GM21367 (cell line): ENCODE data around the gene KIRREL2.
"Not testable (repeated sequence)": the region's sequence is repeated elsewhere in the genome, so short reads cannot be mapped to it uniquely, and the experiment has no call there.

Experiments used
- ATAC-seq: cut with Tn5 transposase; IDR thresholded peaks from one replicate; pipeline ENCODE4 v1.9.1; 2021; ENCODE audit not compliant: unreplicated experiment

Gene KIRREL2

DNA sequence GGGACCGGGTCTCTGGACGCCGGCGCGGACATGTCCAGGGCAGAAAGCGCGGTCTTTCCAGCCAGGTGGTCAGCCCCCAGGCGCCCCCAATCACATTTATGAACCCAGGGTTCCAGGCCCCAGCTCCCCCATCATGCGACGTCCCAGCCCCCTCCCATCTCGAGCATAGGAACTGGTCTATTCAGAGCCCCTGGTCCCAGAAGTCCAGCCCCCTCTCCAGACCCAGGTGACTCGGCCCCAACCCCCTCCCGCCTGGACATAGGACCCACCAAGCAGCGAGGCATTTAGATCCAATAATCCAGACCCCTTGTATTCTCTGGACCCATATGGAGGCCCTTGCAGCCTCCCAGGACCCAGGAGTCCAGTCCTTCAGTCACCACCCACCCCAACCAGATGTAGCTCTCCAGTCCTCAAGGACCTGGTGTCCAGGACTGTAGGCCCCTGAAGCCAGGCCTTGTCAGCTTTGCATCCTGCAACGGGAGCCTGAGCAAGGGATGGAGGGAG lies 12.2 kb downstream of the KIRREL2 start:
- no peak for ATAC-seq

GRCh38 chr19:35869327-35870123 lies 12.8 kb downstream of the KIRREL2 start:
- ATAC-seq, result peak; percentile 53

- ATAC-seq, result not testable (repeated sequence)
Observed at GRCh38 chr19:35870124-35870736, 13.5 kb downstream of the KIRREL2 start.

GRCh38 chr19:35870798-35871197 lies 14.1 kb downstream of the KIRREL2 start:
- no peak for ATAC-seq

DNA sequence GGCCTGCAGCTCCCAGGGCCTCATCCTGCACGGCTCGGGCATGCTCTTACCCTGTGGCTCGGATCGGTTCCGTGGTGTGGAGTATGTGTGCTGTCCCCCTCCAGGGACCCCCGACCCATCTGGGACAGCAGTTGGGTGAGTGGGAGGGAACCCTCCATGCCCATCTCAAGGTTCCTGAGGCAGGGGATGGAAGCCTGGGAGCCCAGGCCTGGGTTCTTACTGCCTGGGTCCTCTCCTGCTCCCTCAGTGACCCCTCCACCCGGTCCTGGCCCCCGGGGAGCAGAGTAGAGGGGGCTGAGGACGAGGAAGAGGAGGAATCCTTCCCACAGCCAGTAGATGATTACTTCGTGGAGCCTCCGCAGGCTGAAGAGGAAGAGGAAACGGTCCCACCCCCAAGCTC lies 14.9 kb downstream of the KIRREL2 start:
- ATAC-seq, result no peak

GRCh38 chr19:35872180-35872579 lies 15.5 kb downstream of the KIRREL2 start:
- no peak for ATAC-seq

GRCh38 chr19:35874392-35874930 lies 17.8 kb downstream of the KIRREL2 start:
- ATAC-seq, result no peak

DNA sequence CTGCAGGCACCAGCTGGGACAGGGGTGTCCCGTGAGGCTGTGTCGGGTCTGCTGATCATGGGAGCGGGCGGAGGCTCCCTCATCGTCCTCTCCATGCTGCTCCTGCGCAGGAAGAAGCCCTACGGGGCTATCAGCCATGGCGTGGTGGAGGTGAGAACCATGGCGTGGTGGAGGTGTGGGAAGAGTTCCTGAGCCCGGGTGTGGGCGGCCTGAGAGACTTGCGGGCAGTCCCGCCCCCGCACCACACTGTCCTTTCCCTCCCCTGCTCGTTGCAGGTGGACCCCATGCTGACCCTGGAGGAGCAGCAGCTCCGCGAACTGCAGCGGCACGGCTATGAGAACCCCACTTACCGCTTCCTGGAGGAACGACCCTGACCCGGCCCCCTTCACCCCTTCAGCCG lies 22.4 kb downstream of the KIRREL2 start:
- no peak for ATAC-seq

DNA sequence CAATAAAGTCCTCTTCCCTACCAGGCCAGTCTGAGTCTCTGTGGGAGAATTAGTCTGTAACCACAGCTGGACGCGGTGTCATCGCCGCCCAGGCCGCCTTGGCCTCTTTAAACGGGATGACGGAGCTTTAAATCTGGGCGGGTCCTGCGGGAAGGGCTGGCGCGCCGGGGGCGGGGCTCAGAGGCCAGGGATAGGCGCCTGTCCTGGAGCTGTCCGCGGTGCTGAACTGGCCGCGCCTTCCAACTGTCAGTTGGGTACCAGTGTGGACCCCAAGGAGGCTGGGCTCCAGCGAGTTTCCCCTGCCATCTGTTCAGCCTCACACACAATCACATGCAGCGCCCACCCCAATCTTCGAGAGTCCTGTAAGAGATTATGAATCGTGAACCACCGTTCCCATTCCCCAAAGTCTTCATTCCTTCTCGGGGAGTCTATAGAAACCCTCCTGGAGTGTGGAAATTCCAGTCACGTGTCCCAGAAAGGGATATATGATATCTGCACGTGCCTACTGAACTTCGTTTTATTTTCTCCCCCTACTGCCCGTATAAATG lies 23.1 kb downstream of the KIRREL2 start:
- no peak for ATAC-seq

DNA sequence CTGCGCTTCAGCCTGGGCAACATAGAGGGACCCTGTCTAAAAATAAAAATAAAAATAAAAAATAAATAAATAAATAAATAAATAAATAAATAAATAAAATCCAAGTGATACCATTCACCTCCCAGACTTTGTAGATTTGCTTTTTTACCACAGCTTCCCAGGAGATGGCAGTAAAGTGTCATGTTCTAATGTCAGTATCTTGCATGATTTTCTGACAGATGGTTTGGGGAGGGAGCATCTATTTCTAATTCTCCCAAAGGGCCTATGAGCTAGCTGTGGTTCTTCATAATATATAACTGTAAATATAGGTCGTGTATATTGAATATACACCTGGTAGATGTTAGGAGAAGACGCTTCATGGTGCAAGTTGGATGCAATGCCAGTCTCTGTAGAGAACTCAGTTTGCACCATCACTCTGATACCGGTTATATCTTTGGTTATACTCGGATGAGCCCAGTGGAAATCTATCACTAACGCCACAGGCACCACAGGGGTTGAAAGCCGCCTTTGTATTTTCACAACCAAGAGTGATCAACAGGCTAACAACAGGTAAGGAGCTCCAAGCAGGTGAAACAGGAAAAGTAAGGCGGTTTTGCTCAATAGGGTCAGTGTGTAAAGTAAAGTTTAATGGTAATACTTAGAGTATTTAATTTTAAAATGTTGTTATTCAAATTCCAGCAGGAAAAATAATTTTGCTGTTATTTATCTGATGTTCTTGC lies 25.6 kb downstream of the KIRREL2 start:
- no peak for ATAC-seq

- no peak for ATAC-seq
Observed at GRCh38 chr19:35883882-35884281, 27.2 kb downstream of the KIRREL2 start.

GRCh38 chr19:35885225-35885738 lies 28.6 kb downstream of the KIRREL2 start:
- no peak for ATAC-seq

DNA sequence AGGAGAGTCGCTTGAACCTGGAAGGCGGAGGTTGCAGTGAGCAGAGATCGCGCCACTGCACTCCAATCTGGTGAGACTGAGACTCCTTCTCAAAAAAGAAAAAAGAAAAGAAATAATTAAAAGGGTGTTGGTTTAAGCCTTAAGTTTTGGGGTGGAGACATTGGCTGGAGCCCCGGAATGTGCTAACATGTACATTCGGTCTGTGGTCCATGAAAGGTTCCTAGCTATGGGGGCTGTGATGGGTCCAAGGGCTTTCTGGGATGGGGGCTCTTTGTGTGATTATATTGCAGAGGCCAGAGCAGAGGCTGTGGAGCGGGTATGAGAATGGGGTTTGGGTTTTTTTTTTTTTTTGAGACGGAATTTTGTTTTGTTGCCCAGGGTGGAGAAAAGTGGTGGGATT lies 29.2 kb downstream of the KIRREL2 start:
- no peak for ATAC-seq

GRCh38 chr19:35887197-35887596 lies 30.5 kb downstream of the KIRREL2 start:
- ATAC-seq, result no peak

- no peak for ATAC-seq
Observed at GRCh38 chr19:35888398-35888797, 31.7 kb downstream of the KIRREL2 start.

DNA sequence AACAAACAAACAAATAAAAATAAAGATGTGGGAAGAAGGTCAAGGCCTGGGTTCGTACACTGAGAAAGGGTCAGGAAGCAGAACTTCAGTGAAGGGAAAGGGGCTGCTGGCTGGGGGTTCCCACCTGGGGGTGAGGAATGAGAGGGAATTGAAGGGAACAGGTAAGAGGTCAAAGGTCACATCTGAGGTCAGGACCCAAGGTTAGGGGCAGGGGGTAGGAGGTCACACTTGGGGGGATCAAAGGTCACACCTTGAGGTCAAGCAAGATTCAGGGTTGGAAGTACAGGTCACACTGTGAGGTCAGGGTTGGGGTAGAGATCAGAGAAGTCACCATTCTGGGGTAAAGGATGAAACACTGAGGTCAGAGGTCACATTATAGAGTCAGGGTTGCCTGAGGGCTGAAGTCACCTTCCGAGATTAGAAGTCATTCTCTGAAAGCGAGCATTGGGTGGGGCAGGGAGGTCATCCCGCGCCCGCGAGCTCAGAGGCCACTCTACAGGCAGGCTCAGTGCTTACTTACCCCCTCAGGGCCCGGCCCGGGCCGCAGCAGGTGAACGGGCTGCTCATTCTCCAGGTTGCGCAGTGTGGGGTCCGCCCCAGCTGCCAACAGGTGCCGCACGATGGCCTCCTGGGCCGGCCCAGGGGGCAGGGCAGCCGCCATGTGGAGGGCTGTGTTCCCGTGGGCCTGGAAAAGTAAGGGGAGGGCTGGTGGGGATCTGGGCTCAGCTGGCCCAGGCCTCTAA lies 32.8 kb downstream of the KIRREL2 start:
- ATAC-seq, result no peak

- no peak for ATAC-seq
Observed at GRCh38 chr19:35890113-35890650, 33.5 kb downstream of the KIRREL2 start.

GRCh38 chr19:35891819-35892218 lies 35.1 kb downstream of the KIRREL2 start:
- ATAC-seq, result not testable (repeated sequence)

- ATAC-seq, result no peak
Observed at GRCh38 chr19:35894342-35894741, 37.6 kb downstream of the KIRREL2 start.
